HL-60 (cell line): ENCODE data around the gene PLEKHG2.

Experiments
- POLR2AphosphoS5 ChIP-seq: IDR thresholded peaks from 2 replicates; pipeline ENCODE4 v1.6.1; 2012; ENCODE audit warnings: low read depth
- TF ChIP-seq, protein P1 (sequence below): IDR thresholded peaks from one replicate; pipeline ENCODE4 v1.5.1; 2011; ENCODE audit warnings: low read length, control low read depth, inconsistent platforms; ENCODE audit not compliant: insufficient read depth

DNA sequence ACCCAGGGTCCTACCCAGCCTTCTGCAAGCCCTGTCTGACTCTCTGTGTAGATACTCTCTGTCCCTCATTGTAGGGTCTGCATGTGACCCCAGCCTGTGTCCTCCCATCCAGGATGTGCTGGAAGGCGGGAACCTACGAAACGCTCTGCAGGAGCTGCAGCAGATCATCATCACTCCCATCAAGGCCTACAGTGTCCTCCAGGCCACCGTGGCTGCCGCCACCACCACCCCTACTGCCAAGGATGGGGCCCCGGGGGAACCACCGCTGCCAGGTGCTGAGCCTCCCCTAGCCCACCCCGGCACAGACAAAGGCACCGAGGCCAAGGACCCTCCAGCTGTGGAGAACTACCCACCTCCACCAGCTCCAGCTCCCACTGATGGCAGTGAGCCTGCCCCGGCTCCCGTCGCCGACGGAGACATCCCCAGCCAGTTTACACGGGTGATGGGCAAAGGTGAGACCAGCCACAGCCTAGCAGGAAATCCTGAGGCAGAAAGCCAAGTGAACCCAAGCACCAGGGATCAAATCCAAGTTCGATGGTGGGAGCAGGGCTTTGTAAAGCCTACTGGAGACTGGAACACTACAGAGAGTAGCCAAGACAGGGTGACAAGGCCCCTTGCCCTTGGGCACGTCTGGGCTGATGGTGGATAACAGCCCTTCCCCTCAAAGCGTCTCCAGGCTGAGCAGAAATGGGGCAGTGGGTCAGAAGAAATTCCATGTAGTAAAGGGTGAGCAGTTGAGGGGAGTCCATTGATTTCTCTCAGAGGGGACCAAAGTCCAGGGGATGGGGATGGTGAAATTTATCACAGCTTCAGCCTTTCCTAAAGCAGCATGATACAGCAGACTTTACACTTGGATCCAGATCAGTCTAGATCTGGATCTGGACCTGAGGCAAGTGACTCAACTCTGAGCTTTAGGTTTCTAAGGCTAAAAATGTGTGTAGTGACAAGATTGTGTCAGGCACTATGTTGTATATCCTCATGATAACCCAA is 34.8 kb upstream of the PLEKHG2 start:
- TF ChIP-seq, protein P1, sequence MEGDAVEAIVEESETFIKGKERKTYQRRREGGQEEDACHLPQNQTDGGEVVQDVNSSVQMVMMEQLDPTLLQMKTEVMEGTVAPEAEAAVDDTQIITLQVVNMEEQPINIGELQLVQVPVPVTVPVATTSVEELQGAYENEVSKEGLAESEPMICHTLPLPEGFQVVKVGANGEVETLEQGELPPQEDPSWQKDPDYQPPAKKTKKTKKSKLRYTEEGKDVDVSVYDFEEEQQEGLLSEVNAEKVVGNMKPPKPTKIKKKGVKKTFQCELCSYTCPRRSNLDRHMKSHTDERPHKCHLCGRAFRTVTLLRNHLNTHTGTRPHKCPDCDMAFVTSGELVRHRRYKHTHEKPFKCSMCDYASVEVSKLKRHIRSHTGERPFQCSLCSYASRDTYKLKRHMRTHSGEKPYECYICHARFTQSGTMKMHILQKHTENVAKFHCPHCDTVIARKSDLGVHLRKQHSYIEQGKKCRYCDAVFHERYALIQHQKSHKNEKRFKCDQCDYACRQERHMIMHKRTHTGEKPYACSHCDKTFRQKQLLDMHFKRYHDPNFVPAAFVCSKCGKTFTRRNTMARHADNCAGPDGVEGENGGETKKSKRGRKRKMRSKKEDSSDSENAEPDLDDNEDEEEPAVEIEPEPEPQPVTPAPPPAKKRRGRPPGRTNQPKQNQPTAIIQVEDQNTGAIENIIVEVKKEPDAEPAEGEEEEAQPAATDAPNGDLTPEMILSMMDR, result no peak
- TF ChIP-seq POLR2AphosphoS5, result no peak
